ENCODE results near the gene NMT2. TPM values are rescaled to one million over a fixed set of nuclear protein-coding genes. Genes with fewer than 3 reads are reported as not detected.

Gene NMT2
- polyA plus RNA-seq, 3 donors: 0.35 to 1.1 (median 0.36) TPM

DNA sequence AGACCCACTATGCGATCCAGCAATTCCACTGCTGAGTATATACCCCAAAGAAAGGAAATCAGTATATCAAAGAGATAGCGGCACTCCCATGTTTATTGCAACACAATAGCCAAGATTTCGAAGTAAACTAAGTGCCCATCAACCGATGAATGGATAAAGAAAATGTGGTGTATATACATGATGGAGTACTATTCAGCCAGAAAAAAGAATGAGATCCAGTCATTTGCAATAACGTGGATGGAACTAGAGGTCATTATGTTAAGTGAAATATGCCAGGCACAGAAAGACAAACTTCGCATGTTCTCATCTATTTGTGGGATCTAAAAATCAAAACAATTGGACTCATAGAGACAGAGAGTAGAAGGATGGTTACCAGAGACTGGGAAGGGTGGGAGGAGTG is 7.1 kb upstream of the NMT2 start:
- TF ChIP-seq, protein P1, sequence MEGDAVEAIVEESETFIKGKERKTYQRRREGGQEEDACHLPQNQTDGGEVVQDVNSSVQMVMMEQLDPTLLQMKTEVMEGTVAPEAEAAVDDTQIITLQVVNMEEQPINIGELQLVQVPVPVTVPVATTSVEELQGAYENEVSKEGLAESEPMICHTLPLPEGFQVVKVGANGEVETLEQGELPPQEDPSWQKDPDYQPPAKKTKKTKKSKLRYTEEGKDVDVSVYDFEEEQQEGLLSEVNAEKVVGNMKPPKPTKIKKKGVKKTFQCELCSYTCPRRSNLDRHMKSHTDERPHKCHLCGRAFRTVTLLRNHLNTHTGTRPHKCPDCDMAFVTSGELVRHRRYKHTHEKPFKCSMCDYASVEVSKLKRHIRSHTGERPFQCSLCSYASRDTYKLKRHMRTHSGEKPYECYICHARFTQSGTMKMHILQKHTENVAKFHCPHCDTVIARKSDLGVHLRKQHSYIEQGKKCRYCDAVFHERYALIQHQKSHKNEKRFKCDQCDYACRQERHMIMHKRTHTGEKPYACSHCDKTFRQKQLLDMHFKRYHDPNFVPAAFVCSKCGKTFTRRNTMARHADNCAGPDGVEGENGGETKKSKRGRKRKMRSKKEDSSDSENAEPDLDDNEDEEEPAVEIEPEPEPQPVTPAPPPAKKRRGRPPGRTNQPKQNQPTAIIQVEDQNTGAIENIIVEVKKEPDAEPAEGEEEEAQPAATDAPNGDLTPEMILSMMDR (IDR thresholded peaks at IDR 0.05): no peak
- H4K20me1 ChIP-seq (ENCODE audit: insufficient read depth, low read length): no peaks in the 10 kb centered on the region
- H3K27me3 Mint-ChIP-seq (ENCODE audit: low read depth in 3 of 3): peaks cover 15 to 22% (median 22%) of the 10 kb centered on the region in 3 donors
- no peak for DNase-seq
- no peaks in the 10 kb centered on the region for H3K4me1 Mint-ChIP-seq
- no peak overlapping the region for H3K27ac ChIP-seq (ENCODE audit: low read depth in 1 of 2, low read length in 2 of 2)
- no peak overlapping the region for H3K9ac ChIP-seq (ENCODE audit: insufficient read depth, low read length, poor library complexity, severe bottlenecking)
- no peaks in the 10 kb centered on the region for H3K9me3 ChIP-seq (replicated peaks in 1 of 2; ENCODE audit: control insufficient read depth in 1 of 2, insufficient read depth in 1 of 2, low read length in 2 of 2)
- H3K4me1 ChIP-seq (ENCODE audit: control insufficient read depth in 1 of 2, insufficient read depth in 2 of 2, low read length in 2 of 2): no peaks in the 10 kb centered on the region
- intact Hi-C loops (cut with micrococcal nuclease): no loop called here
- no peak overlapping the region for H3K4me2 ChIP-seq (replicated peaks; ENCODE audit: extremely low read depth, low read length, poor library complexity, severe bottlenecking)
- 100% methylated on average over 1 of the region's 6 CpGs for WGBS (ENCODE audit: insufficient coverage)
- H3K27me3 ChIP-seq (ENCODE audit: control insufficient read depth in 2 of 2, insufficient read depth in 2 of 2, low read length in 2 of 2): peaks cover 1 to 4% of the 10 kb centered on the region in 2 donors
- no peak overlapping the region for H2AFZ ChIP-seq (ENCODE audit: insufficient read depth, low read depth, low read length, poor library complexity, severe bottlenecking)
- no peaks in the 10 kb centered on the region for H3K79me2 ChIP-seq (ENCODE audit: insufficient read depth, low read length)
- H3K4me3 Mint-ChIP-seq: no peak overlapping the region
- H3K27ac Mint-ChIP-seq: no peak overlapping the region
- H3K36me3 ChIP-seq (replicated peaks in 1 of 2; ENCODE audit: control insufficient read depth in 1 of 2, insufficient read depth in 2 of 2, low read length in 2 of 2): no peaks in the 10 kb centered on the region
- no peak overlapping the region for H3K4me3 ChIP-seq (replicated peaks in 1 of 3; ENCODE audit: low read depth in 2 of 3, low read length in 3 of 3)
- no peaks in the 10 kb centered on the region for H3K36me3 Mint-ChIP-seq
- H3K9me3 Mint-ChIP-seq: peaks cover 0 to 2% (median 0%) of the 10 kb centered on the region in 7 donors

DNA sequence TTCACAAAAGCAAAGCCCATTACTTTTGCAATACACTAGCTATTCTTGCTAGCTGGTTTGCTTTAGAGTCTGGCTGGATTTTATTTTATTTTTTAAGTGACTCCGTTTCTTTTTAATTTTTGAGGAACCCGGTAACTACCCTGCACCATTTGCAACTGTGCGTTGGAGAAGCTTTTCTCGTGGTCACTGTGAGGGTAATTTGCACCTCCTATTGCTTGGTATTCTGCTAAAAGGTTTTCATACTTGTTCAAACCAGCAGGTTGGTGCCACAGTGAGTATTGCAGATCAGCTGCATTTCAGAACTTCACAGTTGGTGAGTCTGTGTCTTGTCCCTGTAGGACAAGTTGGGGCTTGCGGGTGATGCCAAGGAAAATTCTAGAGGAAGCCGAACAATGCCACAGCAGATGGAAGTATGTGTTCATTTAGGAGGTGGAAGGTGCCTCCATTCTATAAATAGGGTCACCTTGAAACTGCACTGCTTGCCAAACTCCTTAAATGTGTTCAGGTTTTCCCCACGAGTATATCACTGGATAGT is 3.9 kb upstream of the NMT2 start:
- no peak overlapping the region for H3K9ac ChIP-seq (ENCODE audit: insufficient read depth, low read length, poor library complexity, severe bottlenecking)
- H3K9me3 Mint-ChIP-seq: peaks cover 0 to 6% (median 0%) of the 10 kb centered on the region in 7 donors
- peaks cover 15 to 17% of the 10 kb centered on the region in 2 donors for H3K27me3 ChIP-seq (ENCODE audit: control insufficient read depth in 2 of 2, insufficient read depth in 2 of 2, low read length in 2 of 2)
- H3K9me3 ChIP-seq (replicated peaks in 1 of 2; ENCODE audit: control insufficient read depth in 1 of 2, insufficient read depth in 1 of 2, low read length in 2 of 2): no peaks in the 10 kb centered on the region
- no peaks in the 10 kb centered on the region for H3K36me3 Mint-ChIP-seq
- H3K4me3 Mint-ChIP-seq: no peak overlapping the region
- 90% methylated on average over 2 of the region's 7 CpGs for WGBS (ENCODE audit: insufficient coverage)
- no peaks in the 10 kb centered on the region for H3K79me2 ChIP-seq (ENCODE audit: insufficient read depth, low read length)
- no peaks in the 10 kb centered on the region for H4K20me1 ChIP-seq (ENCODE audit: insufficient read depth, low read length)
- no peak for DNase-seq
- peaks cover 21 to 38% (median 32%) of the 10 kb centered on the region in 3 donors for H3K27me3 Mint-ChIP-seq (ENCODE audit: low read depth in 3 of 3)
- TF ChIP-seq, protein P1 (IDR thresholded peaks at IDR 0.05): no peak
- no peaks in the 10 kb centered on the region for H3K36me3 ChIP-seq (replicated peaks in 1 of 2; ENCODE audit: control insufficient read depth in 1 of 2, insufficient read depth in 2 of 2, low read length in 2 of 2)
- no peak overlapping the region for H3K4me2 ChIP-seq (replicated peaks; ENCODE audit: extremely low read depth, low read length, poor library complexity, severe bottlenecking)
- intact Hi-C loops (cut with micrococcal nuclease): no loop called here
- H3K27ac Mint-ChIP-seq: no peak overlapping the region
- H2AFZ ChIP-seq (ENCODE audit: insufficient read depth, low read depth, low read length, poor library complexity, severe bottlenecking): no peak overlapping the region
- no peak overlapping the region for H3K27ac ChIP-seq (ENCODE audit: low read depth in 1 of 2, low read length in 2 of 2)
- H3K4me1 ChIP-seq (ENCODE audit: control insufficient read depth in 1 of 2, insufficient read depth in 2 of 2, low read length in 2 of 2): peaks cover 15 to 20% of the 10 kb centered on the region in 2 donors
- H3K4me3 ChIP-seq (replicated peaks in 1 of 3; ENCODE audit: low read depth in 2 of 3, low read length in 3 of 3): no peak overlapping the region
- H3K4me1 Mint-ChIP-seq: peaks cover 17% of the 10 kb centered on the region
